Upper lobe of right lung (tissue), 1 donor: ENCODE data around the gene INTU. TPM values are rescaled to one million over a fixed set of nuclear protein-coding genes. Genes with fewer than 3 reads are reported as not detected.

Experiments used
- ATAC-seq: fragments of 200-7000 bp; cut with Tn5 transposase; one replicate; pipeline ENCODE4 v1.9.1; 2020; ENCODE audit warnings: mild to moderate bottlenecking, moderate library complexity
- DNase-seq: peaks from one replicate; pipeline ENCODE4 v3.0.0-alpha.2; 2020
- H3K27ac ChIP-seq: fragments of 200-600 bp; one replicate; pipeline ENCODE4 v1.8.0; 2022
- H3K27me3 ChIP-seq: fragments of 200-600 bp; one replicate; pipeline ENCODE4 v1.8.0; 2022; ENCODE audit warnings: mild to moderate bottlenecking
- H3K36me3 ChIP-seq: fragments of 200-600 bp; one replicate; pipeline ENCODE4 v1.8.0; 2022
- H3K4me1 ChIP-seq: fragments of 200-600 bp; one replicate; pipeline ENCODE4 v1.8.0; 2022
- H3K4me3 ChIP-seq: fragments of 200-600 bp; one replicate; pipeline ENCODE4 v1.8.0; 2022; ENCODE audit warnings: mild to moderate bottlenecking
- H3K9me3 ChIP-seq: fragments of 200-600 bp; one replicate; pipeline ENCODE4 v1.8.0; 2022
- CTCF ChIP-seq: fragments of 200-600 bp; IDR thresholded peaks from one replicate; pipeline ENCODE4 v1.8.0; 2022; ENCODE audit warnings: antibody characterized with exemption
- intact Hi-C: fragments of 100-400 bp; cut with DNase I; formaldehyde crosslinking; loops from one replicate; pipeline ENCODE4 v1.11.0; 2022
- total RNA-seq: library from RNA; stranded (reverse); fragmentation: NEBNext Ultra II Directional; extraction: Animal tissue kit (Norgen Biotek cat#: 25700); gene quantifications from one replicate; pipeline ENCODE4 v1.2.1, GENCODE V29; 2021
- donor health status: DM: no; HTN: yes; CAD: no; lungs with severe emphysema.

INTU gene
- total RNA-seq, 1 donor from 2014 or later, result 11.4 TPM

- intact Hi-C loops, result loop anchor here (5.0 kb wide), 1 partner anchor 124 kb away; no protein-coding TSS in a partner anchor
Observed at GRCh38 chr4:127731406-127731805, 98.6 kb downstream of the INTU start.

GRCh38 chr4:127732623-127733328, 100.0 kb downstream of the INTU start:
- Histone ChIP-seq H3K4me1 (no peaks in the 10 kb centered on the region), H3K27ac (no peak overlapping the region), H3K27me3 (no peaks in the 10 kb centered on the region), H3K36me3 (no peaks in the 10 kb centered on the region), H3K9me3 (no peaks in the 10 kb centered on the region), H3K4me3 (no peak overlapping the region)
- DNase-seq, result no peak
- TF ChIP-seq CTCF, result peak; percentile 64
- intact Hi-C loops, result loop anchor here (5.0 kb wide), 1 partner anchor 125 kb away; no protein-coding TSS in a partner anchor
- ATAC-seq, result peak; percentile 51

More at GRCh38 chr4:127731406-127731805, 98.6 kb downstream of the INTU start:
- Histone ChIP-seq H3K4me3 (no peak overlapping the region), H3K4me1 (no peaks in the 10 kb centered on the region), H3K27me3 (no peaks in the 10 kb centered on the region), H3K27ac (no peak overlapping the region), H3K9me3 (no peaks in the 10 kb centered on the region), H3K36me3 (no peaks in the 10 kb centered on the region)
- no peak for TF ChIP-seq CTCF
- no peak for DNase-seq
- no peak for ATAC-seq

GRCh38 chr4:127734976-127735375, 102.2 kb downstream of the INTU start:
- no peak for DNase-seq
- no peaks in the 10 kb centered on the region for H3K27me3 ChIP-seq
- no peaks in the 10 kb centered on the region for H3K9me3 ChIP-seq
- no peak for ATAC-seq
- no peak overlapping the region for H3K27ac ChIP-seq
- H3K36me3 ChIP-seq, result no peaks in the 10 kb centered on the region
- no peak overlapping the region for H3K4me3 ChIP-seq
- H3K4me1 ChIP-seq, result no peaks in the 10 kb centered on the region
- TF ChIP-seq CTCF, result no peak
- intact Hi-C loops, result loop anchor here (5.0 kb wide), 1 partner anchor 128 kb away; no protein-coding TSS in a partner anchor

GRCh38 chr4:127737295-127737694, 104.5 kb downstream of the INTU start:
- no peak for DNase-seq
- intact Hi-C loops, result no loop called here
- Histone ChIP-seq H3K4me1 (no peaks in the 10 kb centered on the region), H3K36me3 (no peaks in the 10 kb centered on the region), H3K27me3 (no peaks in the 10 kb centered on the region), H3K4me3 (no peak overlapping the region), H3K27ac (no peak overlapping the region), H3K9me3 (no peaks in the 10 kb centered on the region)
- no peak for TF ChIP-seq CTCF
- no peak for ATAC-seq

GRCh38 chr4:127741247-127741646, 108.5 kb downstream of the INTU start:
- Histone ChIP-seq H3K4me3 (no peak overlapping the region), H3K36me3 (no peaks in the 10 kb centered on the region), H3K4me1 (no peaks in the 10 kb centered on the region), H3K27me3 (peaks cover 5% of the 10 kb centered on the region), H3K9me3 (no peaks in the 10 kb centered on the region), H3K27ac (no peak overlapping the region)
- no peak for TF ChIP-seq CTCF
- DNase-seq, result no peak
- no peak for ATAC-seq
- intact Hi-C loops, result no loop called here
